ENCODE results near the gene IQSEC3.
A peak's percentile ranks its signal among the peaks of the same experiment; 100 is the strongest.

Gene IQSEC3

GRCh38 chr12:138898-139534 lies 72.4 kb downstream of the IQSEC3 start:
- no peak for DNase-seq (ENCODE audit: low spot score)

DNA sequence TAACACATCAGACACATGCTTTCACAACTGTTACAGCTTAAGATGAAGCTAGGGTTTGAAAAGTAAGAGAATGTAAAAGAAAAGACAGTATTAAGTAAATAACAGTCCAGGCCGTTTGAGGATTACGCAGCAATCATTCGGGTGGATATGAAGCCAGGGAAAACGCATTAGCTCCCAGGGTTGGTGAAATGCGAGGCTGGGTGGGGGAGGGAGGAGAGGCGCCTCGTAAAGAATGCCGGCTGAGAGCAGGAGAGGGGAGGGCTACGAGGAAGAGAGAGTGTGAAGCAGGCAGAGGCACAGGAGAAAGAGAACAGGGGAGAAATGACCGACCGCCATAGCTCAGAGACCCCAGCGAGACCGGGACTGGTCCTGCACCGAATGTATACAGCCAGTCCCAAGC lies 73.0 kb downstream of the IQSEC3 start:
- DNase-seq (ENCODE audit: low spot score): no peak

GRCh38 chr12:140162-140561 lies 73.6 kb downstream of the IQSEC3 start:
- no peak for DNase-seq (ENCODE audit: low spot score)

DNA sequence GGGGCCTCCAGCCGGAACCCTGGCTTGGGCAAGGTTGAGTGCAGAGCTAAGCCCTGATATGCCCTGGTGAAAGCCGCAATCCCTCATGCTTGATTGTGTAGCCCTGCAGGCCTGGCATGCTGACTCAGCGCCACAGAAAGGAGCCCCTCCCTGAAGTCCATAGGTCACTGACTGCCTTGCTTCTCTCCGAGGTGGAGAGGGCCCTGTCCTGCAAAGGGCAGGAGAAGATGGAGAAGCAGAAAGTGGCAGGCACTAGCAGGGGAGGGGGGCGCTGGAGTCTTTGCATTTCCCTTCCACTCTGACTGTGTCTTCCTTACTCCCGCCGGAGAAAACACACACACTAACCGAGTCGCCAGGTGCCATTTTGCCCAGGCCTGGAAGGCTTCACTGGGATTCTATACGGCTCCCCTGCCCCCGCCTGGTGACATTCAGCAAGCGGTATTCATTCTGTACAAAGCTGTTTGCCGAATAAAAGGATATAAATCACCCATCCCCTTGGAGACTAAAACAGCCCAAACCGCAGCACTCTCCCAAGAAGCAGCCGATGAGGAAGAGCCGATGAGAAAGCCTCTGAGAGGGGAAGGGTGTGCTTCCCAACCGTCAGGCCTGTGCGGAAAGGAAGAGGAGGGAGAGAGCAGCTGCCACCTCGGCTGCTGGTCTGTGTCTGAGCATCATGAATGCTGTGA lies 77.5 kb downstream of the IQSEC3 start:
- DNase-seq (ENCODE audit: low spot score): no peak

- no peak for DNase-seq (ENCODE audit: low spot score)
Observed at GRCh38 chr12:144650-145284, 78.2 kb downstream of the IQSEC3 start.

GRCh38 chr12:145369-145960 lies 78.9 kb downstream of the IQSEC3 start:
- no peak for DNase-seq (ENCODE audit: low spot score)

DNA sequence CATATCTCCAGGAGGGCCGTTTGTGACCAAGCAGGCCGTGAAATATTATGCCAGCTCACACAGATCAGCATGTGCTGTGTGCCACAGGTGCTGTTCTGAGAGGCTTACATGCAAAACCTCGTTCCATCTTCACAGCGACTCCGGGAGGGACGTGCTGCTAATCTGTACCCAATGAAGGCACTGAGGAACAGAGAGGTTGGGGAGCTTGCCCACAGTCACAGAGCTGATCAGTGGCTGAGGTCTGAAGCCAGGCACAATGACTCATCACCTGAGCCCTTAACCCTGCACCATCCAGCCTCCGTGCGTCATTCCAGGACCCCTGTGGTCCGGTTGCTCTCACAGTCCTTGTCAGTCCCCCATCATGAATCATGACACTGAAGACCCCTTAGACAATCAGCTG lies 80.7 kb downstream of the IQSEC3 start:
- no peak for DNase-seq (ENCODE audit: low spot score)

- no peak for DNase-seq (ENCODE audit: low spot score)
Observed at GRCh38 chr12:148676-149416, 82.3 kb downstream of the IQSEC3 start.

GRCh38 chr12:151579-151978 lies 85.0 kb downstream of the IQSEC3 start:
- no peak for DNase-seq (ENCODE audit: low spot score)

DNA sequence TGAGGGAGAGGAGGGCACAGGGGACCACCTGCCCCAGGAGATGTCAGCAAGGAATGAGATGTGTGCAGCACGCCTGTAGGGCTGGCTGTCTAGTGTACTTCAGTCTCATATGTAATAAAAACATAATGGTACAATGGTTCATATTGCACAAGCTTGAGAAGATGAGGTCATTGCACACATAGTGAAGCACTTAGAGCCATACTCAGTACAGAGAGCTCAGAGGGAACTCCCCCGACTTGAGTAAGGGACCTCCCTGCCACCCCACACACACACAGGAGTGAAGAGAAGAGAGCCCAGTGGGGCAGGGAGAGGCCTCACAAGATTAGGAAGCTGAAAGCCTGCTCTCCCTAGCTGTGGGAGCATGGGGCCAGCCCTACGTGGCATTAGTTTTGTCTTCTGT lies 85.9 kb downstream of the IQSEC3 start:
- no peak for DNase-seq (ENCODE audit: low spot score)

DNA sequence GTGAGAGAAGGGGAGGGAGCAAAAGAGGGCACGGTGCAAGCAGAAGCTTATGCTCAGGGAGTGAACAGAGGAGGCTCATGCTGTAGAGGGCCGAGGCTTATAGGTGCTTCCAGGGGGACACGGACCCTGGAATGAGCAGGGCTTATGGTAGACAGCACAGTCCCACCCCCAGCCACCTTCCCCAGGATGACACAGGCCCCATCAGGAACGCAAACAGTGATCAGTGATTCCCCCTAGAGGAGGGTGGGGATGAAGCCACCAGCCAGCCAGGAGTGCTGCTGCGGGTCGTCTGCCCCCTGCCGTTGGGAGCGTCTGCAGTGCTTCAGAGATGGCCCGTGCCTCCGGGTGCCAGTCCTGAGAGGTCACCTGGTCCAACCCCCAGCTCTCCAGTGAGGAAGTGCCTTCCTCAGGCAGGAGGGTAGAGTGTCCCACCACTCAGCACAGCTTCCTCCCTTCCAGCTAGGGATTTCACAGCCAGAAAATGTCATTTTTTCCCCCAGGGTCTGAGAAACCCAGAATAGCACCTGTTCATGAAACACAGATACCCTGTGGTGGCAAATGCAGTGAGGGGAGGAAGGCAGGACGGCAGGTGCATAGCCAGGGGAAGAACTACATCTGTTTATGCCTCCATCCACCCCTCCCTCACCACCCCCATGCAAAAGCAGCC lies 86.6 kb downstream of the IQSEC3 start:
- peak; percentile 73 for DNase-seq (ENCODE audit: low spot score)

- DNase-seq (ENCODE audit: low spot score): no peak
Observed at GRCh38 chr12:154058-154457, 87.5 kb downstream of the IQSEC3 start.

DNA sequence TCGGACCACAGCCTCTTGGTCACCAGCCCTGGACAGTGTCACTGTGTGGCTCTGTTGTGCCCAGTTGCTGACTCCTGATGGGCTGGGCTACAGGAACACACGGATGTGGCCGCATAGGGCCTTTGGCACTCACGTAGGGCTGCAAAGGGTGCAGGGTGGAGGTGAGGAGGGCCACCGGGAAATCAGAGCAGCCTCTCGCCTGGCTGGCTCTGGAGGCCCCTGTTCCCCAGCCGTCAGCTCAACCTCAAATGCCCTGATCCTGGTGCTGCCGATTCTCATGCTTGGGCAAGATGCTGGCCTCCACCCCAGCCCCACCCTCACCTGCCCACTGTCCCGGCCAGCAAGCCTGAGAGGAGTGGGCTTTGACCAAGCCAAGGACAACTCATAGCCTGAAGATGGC lies 88.4 kb downstream of the IQSEC3 start:
- DNase-seq (ENCODE audit: low spot score): no peak

DNA sequence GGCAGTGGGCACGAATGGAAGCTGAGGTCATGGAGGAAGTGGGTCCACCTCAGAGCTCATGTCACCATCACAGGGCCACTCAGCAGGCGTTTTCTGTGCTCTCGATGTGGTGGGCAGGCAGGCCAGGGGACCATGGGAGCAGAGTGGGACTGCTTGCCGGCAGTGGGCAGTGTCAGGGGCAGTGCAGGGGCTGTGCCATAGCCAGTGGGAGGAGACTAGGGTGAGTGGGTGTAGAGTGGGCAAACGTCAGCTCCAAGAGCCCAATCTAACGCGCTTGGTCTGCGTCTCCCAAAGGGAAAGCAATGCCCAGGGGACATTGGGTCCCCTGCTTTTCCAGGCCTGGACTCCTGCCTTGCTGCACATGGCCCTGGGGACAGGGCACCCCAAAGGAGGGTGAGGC lies 89.1 kb downstream of the IQSEC3 start:
- DNase-seq (ENCODE audit: low spot score): no peak

DNA sequence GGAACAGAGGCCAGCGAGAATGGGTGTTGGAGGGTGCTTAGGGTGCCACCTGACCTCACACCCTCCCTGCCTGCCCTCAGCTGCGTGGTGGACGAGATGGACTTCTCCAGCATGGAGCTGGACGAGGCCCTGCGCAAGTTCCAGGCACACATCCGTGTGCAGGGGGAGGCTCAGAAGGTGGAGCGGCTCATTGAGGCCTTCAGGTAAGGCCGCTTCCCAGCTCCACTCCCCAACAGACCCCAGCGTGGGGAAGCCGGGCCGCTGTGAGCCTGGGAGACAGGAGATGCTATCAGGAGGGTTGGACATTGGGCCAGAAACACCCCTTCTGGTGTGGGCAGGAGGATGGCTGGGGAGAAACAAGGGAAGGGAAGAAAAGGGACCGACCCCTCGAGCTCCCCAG lies 90.4 kb downstream of the IQSEC3 start:
- DNase-seq (ENCODE audit: low spot score): no peak

DNA sequence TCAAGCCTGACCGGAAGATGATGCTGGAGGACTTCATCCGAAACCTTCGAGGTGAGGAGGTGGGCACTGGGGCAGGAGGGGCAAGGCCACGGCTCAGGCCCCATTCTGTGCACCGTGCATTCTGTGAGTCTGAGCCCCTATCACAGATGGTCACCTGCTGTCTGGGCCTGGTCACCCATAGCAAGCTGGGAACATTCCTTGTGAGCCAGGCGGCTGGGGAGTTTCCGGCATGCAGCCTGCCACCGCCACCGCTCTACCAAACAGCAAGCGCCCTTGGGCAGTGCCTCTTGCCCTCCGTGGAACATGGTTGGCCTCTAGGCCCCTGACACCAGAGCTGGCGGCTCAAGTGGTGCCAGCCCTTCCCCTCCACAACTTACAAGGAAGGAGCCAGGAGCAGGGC lies 91.1 kb downstream of the IQSEC3 start:
- no peak for DNase-seq (ENCODE audit: low spot score)

DNA sequence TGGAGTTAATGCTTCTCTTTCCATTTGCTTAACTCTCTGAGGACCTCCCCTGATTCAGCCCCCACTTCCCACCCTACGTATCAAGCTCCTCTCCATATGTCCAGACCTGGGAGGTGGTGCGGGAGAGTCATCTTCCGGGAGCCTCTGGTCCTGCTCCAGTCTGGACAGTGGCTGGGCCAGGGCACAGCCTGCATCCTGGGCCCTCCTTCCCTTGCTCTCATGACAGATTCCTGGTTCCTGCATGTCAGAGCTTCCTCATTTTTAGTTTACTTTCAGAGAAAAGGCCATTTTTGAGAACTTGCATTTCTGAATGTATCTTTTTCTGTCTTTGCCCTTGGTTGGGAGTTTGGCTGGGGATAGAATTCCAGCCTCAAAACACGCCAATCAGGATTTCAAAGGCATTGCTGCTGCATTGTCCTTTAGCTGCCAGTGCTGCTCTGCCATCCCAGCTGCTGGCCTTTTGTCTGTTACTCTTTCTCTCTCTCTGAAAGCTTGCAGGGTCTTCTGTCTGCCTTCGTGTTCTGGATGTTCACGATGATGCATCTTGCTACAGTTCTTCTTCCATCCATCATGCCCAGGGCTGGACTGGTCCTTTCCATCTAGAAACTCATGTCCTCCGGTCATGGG lies 92.7 kb downstream of the IQSEC3 start:
- no peak for DNase-seq (ENCODE audit: low spot score)

DNA sequence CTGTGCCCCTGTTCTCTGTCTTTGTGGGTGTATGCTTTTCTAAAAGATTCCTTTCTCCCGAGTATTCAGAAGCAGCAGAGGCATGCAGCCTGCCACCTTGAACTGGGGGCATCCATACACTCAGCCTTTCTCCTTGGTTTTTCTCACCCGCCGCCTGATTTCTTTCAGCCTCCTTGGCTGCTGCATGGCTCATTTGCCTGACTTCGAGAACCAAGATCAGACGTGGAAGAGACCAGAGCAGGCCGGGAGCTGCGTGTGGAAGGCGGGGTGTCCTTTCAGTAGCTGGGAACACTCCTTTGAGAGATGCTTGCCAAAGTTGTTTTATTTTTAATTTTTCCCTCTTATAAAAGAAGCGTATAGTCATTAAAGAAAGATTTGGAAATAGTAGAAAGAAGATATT lies 94.3 kb downstream of the IQSEC3 start:
- DNase-seq (ENCODE audit: low spot score): no peak

DNA sequence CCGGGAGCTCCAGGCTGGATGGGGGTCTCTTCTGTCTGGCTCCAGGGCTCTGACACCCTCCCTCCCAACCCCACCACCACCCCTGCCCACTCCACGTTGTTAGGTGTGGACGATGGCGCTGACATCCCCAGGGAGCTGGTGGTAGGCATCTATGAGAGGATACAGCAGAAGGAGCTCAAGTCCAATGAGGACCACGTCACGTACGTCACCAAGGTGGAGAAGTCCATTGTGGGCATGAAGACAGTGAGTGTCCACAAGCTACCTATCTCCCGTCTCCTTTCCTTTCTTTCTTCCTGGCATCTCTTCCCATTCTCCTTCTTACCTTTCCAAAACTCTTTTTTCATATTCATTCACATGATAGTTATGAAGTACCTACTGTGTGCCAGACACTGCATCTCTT lies 95.3 kb downstream of the IQSEC3 start:
- DNase-seq (ENCODE audit: low spot score): no peak

- no peak for DNase-seq (ENCODE audit: low spot score)
Observed at GRCh38 chr12:162467-163307, 96.1 kb downstream of the IQSEC3 start.
